ENCODE measurements around the gene RESF1. TPM values are rescaled to one million over a fixed set of nuclear protein-coding genes. Genes with fewer than 3 reads are reported as not detected.

RESF1 gene
- total and polyA plus RNA-seq, 2 experiments from 2014 or later: 134 to 313 TPM

DNA sequence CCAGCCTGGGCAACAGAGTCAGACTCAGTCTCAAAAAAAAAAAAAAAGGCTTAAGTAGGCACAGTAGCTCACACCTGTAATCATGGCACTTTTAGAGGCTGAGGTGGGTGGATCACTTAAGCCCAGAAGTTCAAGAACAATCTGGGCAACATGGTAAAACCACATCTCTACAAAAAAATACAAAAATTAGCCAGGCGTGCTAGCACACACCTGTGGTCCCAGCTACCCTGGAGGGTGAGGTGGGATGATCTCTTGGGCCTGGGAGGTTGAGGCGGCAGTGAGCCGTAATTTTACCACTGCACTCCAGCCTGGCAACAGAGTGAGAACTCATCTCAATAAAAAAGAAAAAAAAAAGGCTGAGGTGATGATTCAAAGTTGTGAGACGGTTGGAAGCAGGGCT lies 9.1 kb upstream of the RESF1 start (continued):
- TF ChIP-seq, protein P1, sequence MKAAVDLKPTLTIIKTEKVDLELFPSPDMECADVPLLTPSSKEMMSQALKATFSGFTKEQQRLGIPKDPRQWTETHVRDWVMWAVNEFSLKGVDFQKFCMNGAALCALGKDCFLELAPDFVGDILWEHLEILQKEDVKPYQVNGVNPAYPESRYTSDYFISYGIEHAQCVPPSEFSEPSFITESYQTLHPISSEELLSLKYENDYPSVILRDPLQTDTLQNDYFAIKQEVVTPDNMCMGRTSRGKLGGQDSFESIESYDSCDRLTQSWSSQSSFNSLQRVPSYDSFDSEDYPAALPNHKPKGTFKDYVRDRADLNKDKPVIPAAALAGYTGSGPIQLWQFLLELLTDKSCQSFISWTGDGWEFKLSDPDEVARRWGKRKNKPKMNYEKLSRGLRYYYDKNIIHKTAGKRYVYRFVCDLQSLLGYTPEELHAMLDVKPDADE (IDR thresholded peaks at IDR 0.05): no peak
- no peak for TF ChIP-seq ZNF331 (CRISPR knock-in tag; IDR thresholded peaks at IDR 0.05; ENCODE audit: low read depth)

DNA sequence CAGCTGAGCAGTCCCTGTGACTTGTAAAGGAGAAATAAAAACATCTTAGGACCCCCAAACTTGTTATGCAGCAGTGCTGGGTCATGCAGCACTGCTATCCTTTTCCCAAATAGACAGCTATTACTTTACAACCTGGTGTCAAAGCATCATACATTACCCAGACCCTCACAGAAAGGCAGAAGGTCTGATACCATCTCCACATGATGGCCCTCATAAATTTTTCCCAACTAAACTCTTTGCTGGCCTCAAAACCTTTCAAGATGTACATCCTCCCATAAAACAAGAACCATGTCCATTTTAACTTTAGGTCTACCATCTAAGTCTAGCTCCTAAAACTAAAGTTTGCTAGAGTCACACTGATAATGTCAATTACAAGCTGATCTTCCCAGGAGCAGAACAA lies 8.7 kb upstream of the RESF1 start:
- Histone ChIP-seq H3K4me1 (ENCODE audit: insufficient read depth) (peaks cover 4% of the 10 kb centered on the region), H2AFZ (no peak overlapping the region), H3F3A (replicated peaks; ENCODE audit: low read depth) (0 out of 2 replicates have a peak, but pooled peaks cover 5% of the 10 kb centered on the region), H3K4me3 (no peak overlapping the region), H3K36me3 (ENCODE audit: insufficient read depth) (peaks cover 21% of the 10 kb centered on the region), H3K27ac (ENCODE audit: low read depth) (no peak overlapping the region), H3K9me2 (ENCODE audit: insufficient read depth) (peaks cover 9% of the 10 kb centered on the region), H3K4me2 (no peak overlapping the region), H3K27me3 (ENCODE audit: insufficient read depth) (no peaks in the 10 kb centered on the region), H3K79me2 (replicated peaks; ENCODE audit: insufficient read depth) (no peaks in the 10 kb centered on the region), H4K20me1 (replicated peaks; ENCODE audit: insufficient read depth) (no peaks in the 10 kb centered on the region)
- H3K4me3 Mint-ChIP-seq: no peak overlapping the region
- TF ChIP-seq, protein P1 (IDR thresholded peaks at IDR 0.05): no peak
- TF ChIP-seq CREB1 (CRISPR knock-in tag; IDR thresholded peaks at IDR 0.05; ENCODE audit: low read depth): no peak
- no peak for TF ChIP-seq ZNF331 (CRISPR knock-in tag; IDR thresholded peaks at IDR 0.05; ENCODE audit: low read depth)
- ATAC-seq (no peak), DNase-seq (ENCODE audit: low spot score) (no peak)
- H3K27ac Mint-ChIP-seq: no peak overlapping the region
- H3K27me3 Mint-ChIP-seq (ENCODE audit: insufficient read depth, low read depth, poor library complexity): peaks cover 5% of the 10 kb centered on the region
- peaks cover 37% of the 10 kb centered on the region for H3K36me3 Mint-ChIP-seq (ENCODE audit: low read depth)
- H3K4me1 Mint-ChIP-seq: peaks cover 2% of the 10 kb centered on the region; the same call in 2 of the 3 replicates
- H3K9me3 Mint-ChIP-seq: peaks cover 46% of the 10 kb centered on the region

DNA sequence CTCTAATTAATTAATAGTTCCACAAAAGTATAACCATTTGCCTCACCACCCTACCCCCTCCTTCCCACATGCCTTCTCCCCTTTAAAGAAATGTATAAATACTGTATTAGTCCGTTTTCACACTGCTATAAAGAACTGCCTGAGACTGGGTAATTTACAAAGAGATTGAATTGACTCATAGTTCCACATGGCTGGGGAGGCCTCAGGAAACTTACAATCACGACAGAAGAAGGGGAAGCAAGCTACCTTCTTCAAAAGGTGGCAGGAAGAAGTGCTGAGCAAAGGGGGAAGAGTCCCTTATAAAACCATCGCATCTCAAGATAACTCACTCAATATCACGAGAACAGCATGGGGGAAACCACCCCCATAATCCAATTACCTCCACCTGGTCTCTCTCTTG lies 8.2 kb upstream of the RESF1 start:
- H3K4me2 ChIP-seq: no peak overlapping the region
- H3K79me2 ChIP-seq (replicated peaks; ENCODE audit: insufficient read depth): no peaks in the 10 kb centered on the region
- no peak overlapping the region for H3K27ac ChIP-seq (ENCODE audit: low read depth)
- TF ChIP-seq JUNB (IDR thresholded peaks at IDR 0.05; ENCODE audit: unreplicated experiment) (no peak), NANOG (IDR thresholded peaks at IDR 0.05; ENCODE audit: borderline replicate concordance) (no peak), EZH2phosphoT487 (IDR thresholded peaks at IDR 0.05; ENCODE audit: unreplicated experiment) (no peak), ZNF114 (CRISPR knock-in tag; IDR thresholded peaks at IDR 0.05) (no peak), STAT1 (IDR thresholded peaks at IDR 0.05; ENCODE audit: unreplicated experiment) (no peak), CREB1 (CRISPR knock-in tag; IDR thresholded peaks at IDR 0.05; ENCODE audit: low read depth) (no peak)
- Mint-ChIP-seq H3K4me1 (peaks cover 2% of the 10 kb centered on the region; the same call in 2 of the 3 replicates), H3K9me3 (peaks cover 43% of the 10 kb centered on the region), H3K4me3 (no peak overlapping the region), H3K36me3 (ENCODE audit: low read depth) (peaks cover 31% of the 10 kb centered on the region), H3K27ac (no peak overlapping the region), H3K27me3 (ENCODE audit: insufficient read depth, low read depth, poor library complexity) (peaks cover 5% of the 10 kb centered on the region)
- peaks cover 4% of the 10 kb centered on the region for H3K4me1 ChIP-seq (ENCODE audit: insufficient read depth)
- 0 out of 2 replicates have a peak, but pooled peaks cover 5% of the 10 kb centered on the region for H3F3A ChIP-seq (replicated peaks; ENCODE audit: low read depth)
- no peak overlapping the region for H3K4me3 ChIP-seq
- H4K20me1 ChIP-seq (replicated peaks; ENCODE audit: insufficient read depth): no peaks in the 10 kb centered on the region
- H3K9me2 ChIP-seq (ENCODE audit: insufficient read depth): peaks cover 9% of the 10 kb centered on the region
- ATAC-seq (no peak), DNase-seq (ENCODE audit: low spot score) (no peak)
- peaks cover 21% of the 10 kb centered on the region for H3K36me3 ChIP-seq (ENCODE audit: insufficient read depth)
- H3K27me3 ChIP-seq (ENCODE audit: insufficient read depth): no peaks in the 10 kb centered on the region
- H2AFZ ChIP-seq: no peak overlapping the region

Measured in GM23338 (cell line).